Measurements from ENCODE around the gene DIAPH1.

The DIAPH1 gene

DNA sequence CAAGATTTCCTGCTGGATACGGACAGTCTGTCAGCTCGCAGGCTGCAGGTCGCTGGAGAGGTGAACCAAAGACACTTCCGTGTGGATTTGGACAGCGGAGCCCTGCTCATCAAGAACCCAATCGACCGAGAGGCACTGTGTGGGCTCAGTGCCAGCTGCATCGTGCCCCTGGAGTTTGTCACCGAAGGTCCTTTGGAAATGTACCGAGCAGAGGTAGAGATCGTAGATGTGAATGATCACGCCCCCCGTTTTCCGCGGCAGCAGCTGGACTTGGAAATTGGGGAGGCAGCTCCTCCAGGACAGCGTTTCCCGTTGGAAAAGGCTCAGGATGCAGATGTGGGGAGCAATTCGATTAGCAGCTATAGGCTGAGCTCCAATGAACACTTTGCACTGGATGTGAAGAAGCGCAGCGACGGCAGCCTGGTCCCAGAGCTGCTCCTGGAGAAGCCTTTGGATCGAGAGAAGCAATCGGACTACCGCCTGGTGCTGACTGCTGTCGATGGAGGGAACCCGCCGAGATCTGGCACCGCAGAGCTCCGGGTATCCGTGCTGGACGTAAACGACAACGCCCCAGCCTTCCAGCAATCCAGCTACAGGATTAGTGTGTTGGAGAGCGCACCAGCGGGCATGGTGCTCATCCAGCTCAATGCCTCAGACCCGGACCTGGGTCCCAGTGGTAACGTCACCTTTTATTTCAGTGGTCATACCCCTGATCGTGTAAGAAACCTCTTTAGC lies 133.3 kb downstream of the DIAPH1 start:
- no peak for DNase-seq (ENCODE audit: low spot score)
- FAIRE-seq: no peak

- no peak for DNase-seq (ENCODE audit: low spot score)
- no peak for FAIRE-seq
Measured at GRCh38 chr5:141484641-141485311, 134.0 kb downstream of the DIAPH1 start, which contains the start of gene PCDHGC4. Gene PCDHGC4, plus strand, starts transcription at chr5:141485030. Its CDS starts 144 bp downstream, at chr5:141485174.

DNA sequence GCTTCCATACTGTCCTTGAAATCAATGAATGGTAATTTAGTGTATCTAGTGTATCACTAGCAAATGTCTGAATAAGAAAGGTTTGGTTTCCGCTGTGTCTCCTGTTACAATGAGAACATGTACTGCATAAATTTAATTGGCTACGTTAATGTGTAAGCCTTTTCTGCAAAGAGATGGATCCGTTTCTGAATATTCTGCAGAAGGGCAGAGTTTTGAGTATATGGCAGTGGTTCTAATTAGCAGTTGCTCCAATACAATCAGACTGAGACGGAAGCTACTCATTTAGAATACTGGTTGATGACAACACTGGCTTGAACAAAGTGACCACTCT lies 134.5 kb downstream of the DIAPH1 start:
- no peak for FAIRE-seq

GRCh38 chr5:141483902-141484301 lies 134.9 kb downstream of the DIAPH1 start:
- DNase-seq (ENCODE audit: low spot score): no peak
- FAIRE-seq: no peak

More for the DNA sequence above, 134.5 kb downstream of the DIAPH1 start:
- no peak for DNase-seq (ENCODE audit: low spot score)

DNA sequence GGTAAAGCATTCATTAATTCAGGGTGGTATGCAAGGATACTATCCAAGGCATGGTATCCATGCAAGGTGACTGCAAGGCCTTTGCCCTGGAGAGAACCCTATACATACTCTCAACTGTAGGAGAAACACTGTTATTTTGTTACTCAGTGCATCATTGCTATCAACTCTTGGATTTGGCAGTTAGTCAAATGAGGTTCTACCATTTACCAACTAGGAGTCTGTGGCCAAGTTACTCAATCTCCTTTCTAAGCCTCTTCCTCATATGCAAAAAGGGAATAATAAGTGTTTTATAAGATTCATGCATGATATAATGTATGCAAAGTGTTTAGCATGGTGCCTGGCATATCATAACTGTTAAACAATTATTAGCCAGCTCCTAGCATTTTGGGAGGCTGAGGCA lies 139.0 kb downstream of the DIAPH1 start:
- FAIRE-seq (no peak), DNase-seq (ENCODE audit: low spot score) (no peak)

- FAIRE-seq (no peak), DNase-seq (ENCODE audit: low spot score) (no peak)
Measured at GRCh38 chr5:141478321-141478945, 140.4 kb downstream of the DIAPH1 start.

- FAIRE-seq (no peak), DNase-seq (ENCODE audit: low spot score) (no peak)
Measured at GRCh38 chr5:141477815-141478214, 141.0 kb downstream of the DIAPH1 start.

- DNase-seq (ENCODE audit: low spot score) (no peak), FAIRE-seq (no peak)
Measured at GRCh38 chr5:141477044-141477575, 141.7 kb downstream of the DIAPH1 start.

- DNase-seq (ENCODE audit: low spot score) (peak; percentile 55), FAIRE-seq (no peak)
Measured at GRCh38 chr5:141476132-141476911, 142.5 kb downstream of the DIAPH1 start.

DNA sequence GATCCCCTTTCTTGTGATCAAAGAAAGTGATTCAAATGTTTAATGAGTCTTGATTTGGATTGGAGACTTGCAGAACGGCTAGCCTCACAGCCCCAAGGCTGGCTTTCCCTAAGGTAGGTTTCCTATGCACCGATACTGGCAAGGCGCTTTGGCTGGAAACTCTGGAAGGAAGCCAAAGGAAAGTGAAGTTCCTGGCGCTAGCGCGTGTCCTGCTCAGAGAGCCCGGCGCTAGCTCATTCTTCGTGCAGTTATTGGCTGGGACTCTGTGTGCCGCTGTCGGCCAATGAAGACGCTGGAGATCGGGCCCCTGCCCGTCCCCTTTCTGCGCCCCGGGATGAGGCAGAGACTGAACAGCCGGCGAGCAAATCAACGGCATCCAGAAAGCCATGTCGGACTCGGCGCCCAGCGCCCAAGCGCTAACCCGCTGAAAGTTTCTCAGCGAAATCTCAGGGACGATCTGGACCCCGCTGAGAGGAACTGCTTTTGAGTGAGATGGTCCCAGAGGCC lies 143.1 kb downstream of the DIAPH1 start, which contains the start of gene PCDHGC3:
TSS of gene PCDHGC3 (plus strand) at position 342 of the 507 bp plus-strand sequence. CDS start at position 493, 151 bp downstream.
- no peak for FAIRE-seq
- peak; percentile 91 for DNase-seq (ENCODE audit: low spot score)

DNA sequence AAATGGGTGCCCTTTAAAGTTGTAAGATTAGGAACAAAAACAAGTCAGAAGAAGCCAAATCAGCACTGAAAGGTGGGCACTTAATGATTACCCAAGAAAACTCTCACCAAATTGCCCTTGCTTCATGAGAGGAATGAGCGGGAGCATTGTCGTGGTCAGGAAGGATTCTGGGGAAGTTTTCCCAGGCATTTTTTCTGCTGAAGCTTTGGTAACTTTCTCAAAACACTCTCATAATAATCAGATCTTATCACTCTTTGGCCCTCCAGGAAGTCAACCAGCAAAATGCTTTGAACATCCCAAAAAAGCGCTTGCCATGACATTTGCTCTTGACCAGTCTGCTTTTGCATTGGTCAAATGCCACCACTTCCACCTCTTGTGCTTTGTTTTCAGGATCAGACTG lies 153.4 kb downstream of the DIAPH1 start:
- FAIRE-seq (no peak), DNase-seq (ENCODE audit: low spot score) (no peak)

Data from urothelium cell line (cell line).